Thoracic aorta (tissue), 2 donors: ENCODE data around the gene LHX5. TPM values are rescaled to one million over a fixed set of nuclear protein-coding genes. Genes with fewer than 3 reads are reported as not detected.

ENCODE experiments used
- ATAC-seq: fragments of 150-250 bp; one replicate; pipeline ENCODE4 v1.8.0; 2017; ENCODE audit warnings: low read depth; ENCODE audit not compliant: insufficient number of reproducible peaks, low FRiP score
- DNase-seq: peaks from one replicate; pipeline ENCODE4 v3.0.0-alpha.2; 2020; ENCODE audit warnings: low spot score
- H3K27ac ChIP-seq, 2 donors: fragments of 200-600 bp; sonication (generic); 1 replicate in 1 of 2; 2 replicates in 1 of 2; pipeline ENCODE4 v1.5.1; 2016; ENCODE audit warnings: mild to moderate bottlenecking in 2 of 2, moderate library complexity in 2 of 2
- H3K27me3 ChIP-seq: fragments of 200-600 bp; sonication (generic); replicated peaks from 2 replicates; pipeline ENCODE4 v1.6.0; 2016; ENCODE audit warnings: mild to moderate bottlenecking; ENCODE audit not compliant: insufficient read depth
- H3K36me3 ChIP-seq: fragments of 200-600 bp; sonication (generic); one replicate; pipeline ENCODE4 v1.5.1; 2016
- H3K4me1 ChIP-seq, 2 donors: fragments of 200-600 bp; sonication (generic); 1 replicate in 1 of 2; 2 replicates in 1 of 2; pipeline versions ENCODE4 v1.5.1 to v1.6.0; 2016; ENCODE audit warnings: low read depth in 2 of 2, mild to moderate bottlenecking in 1 of 2; ENCODE audit not compliant: control insufficient read depth in 1 of 2
- H3K4me3 ChIP-seq: fragments of 200-600 bp; sonication (generic); 2 replicates; pipeline ENCODE4 v1.5.1; 2016; ENCODE audit warnings: mild to moderate bottlenecking
- H3K9me3 ChIP-seq: fragments of 200-600 bp; sonication (generic); 2 replicates; pipeline ENCODE4 v1.5.1; 2016
- CTCF ChIP-seq: fragments of 200-600 bp; sonication (generic); IDR thresholded peaks from one replicate; pipeline ENCODE4 v1.5.1; 2019; ENCODE audit warnings: antibody characterized with exemption
- total RNA-seq, 2 donors: library from RNA; depleted of rRNA; stranded (reverse); fragments of >200 nt; gene quantifications; one replicate each; pipeline versions ENCODE4 v1.1.0 to v1.2.3, GENCODE V29; 2016

Gene LHX5
- total RNA-seq, 2 donors from 2014 or later = not detected

- no peak for TF ChIP-seq CTCF
- ATAC-seq (no peak), DNase-seq (no peak)
- Histone ChIP-seq H3K27me3 (no peaks in the 10 kb centered on the region), H3K36me3 (no peaks in the 10 kb centered on the region), H3K4me3 (no peak overlapping the region), H3K27ac (no peak overlapping the region), H3K4me1 (no peaks in the 10 kb centered on the region), H3K9me3 (no peaks in the 10 kb centered on the region)
These were observed 34.0 kb downstream of the LHX5 start for GRCh38 chr12:113437729-113438100.

GRCh38 chr12:113436993-113437728, 34.5 kb downstream of the LHX5 start:
- no peak for DNase-seq
- no peak for ATAC-seq
- Histone ChIP-seq H3K9me3 (no peaks in the 10 kb centered on the region), H3K4me3 (no peak overlapping the region), H3K4me1 (no peaks in the 10 kb centered on the region), H3K36me3 (no peaks in the 10 kb centered on the region), H3K27me3 (no peaks in the 10 kb centered on the region), H3K27ac (no peak overlapping the region)
- TF ChIP-seq CTCF = no peak

- no peak for ATAC-seq
- Histone ChIP-seq H3K4me1 (no peaks in the 10 kb centered on the region), H3K4me3 (no peak overlapping the region), H3K27me3 (no peaks in the 10 kb centered on the region), H3K36me3 (no peaks in the 10 kb centered on the region), H3K27ac (no peak overlapping the region), H3K9me3 (no peaks in the 10 kb centered on the region)
- no peak for DNase-seq
- TF ChIP-seq CTCF = no peak
These were observed 35.1 kb downstream of the LHX5 start for GRCh38 chr12:113436586-113436985.

- H3K4me3 ChIP-seq = no peak overlapping the region
- no peaks in the 10 kb centered on the region for H3K27me3 ChIP-seq
- ATAC-seq (no peak), DNase-seq (no peak)
- no peak for TF ChIP-seq CTCF
- H3K4me1 ChIP-seq = no peaks in the 10 kb centered on the region
- H3K9me3 ChIP-seq = no peaks in the 10 kb centered on the region
- no peak overlapping the region for H3K27ac ChIP-seq
- H3K36me3 ChIP-seq = no peaks in the 10 kb centered on the region
These were observed 36.3 kb downstream of the LHX5 start for GRCh38 chr12:113435367-113435766.

- no peak for DNase-seq
- H3K9me3 ChIP-seq = no peaks in the 10 kb centered on the region
- no peaks in the 10 kb centered on the region for H3K4me1 ChIP-seq
- ATAC-seq = no peak
- no peaks in the 10 kb centered on the region for H3K27me3 ChIP-seq
- H3K36me3 ChIP-seq = no peaks in the 10 kb centered on the region
- H3K4me3 ChIP-seq = no peak overlapping the region
- no peak for TF ChIP-seq CTCF
- H3K27ac ChIP-seq = no peak overlapping the region
These were observed 38.7 kb downstream of the LHX5 start for GRCh38 chr12:113432986-113433385.
